ENCODE data around the gene DTD1.

DNA sequence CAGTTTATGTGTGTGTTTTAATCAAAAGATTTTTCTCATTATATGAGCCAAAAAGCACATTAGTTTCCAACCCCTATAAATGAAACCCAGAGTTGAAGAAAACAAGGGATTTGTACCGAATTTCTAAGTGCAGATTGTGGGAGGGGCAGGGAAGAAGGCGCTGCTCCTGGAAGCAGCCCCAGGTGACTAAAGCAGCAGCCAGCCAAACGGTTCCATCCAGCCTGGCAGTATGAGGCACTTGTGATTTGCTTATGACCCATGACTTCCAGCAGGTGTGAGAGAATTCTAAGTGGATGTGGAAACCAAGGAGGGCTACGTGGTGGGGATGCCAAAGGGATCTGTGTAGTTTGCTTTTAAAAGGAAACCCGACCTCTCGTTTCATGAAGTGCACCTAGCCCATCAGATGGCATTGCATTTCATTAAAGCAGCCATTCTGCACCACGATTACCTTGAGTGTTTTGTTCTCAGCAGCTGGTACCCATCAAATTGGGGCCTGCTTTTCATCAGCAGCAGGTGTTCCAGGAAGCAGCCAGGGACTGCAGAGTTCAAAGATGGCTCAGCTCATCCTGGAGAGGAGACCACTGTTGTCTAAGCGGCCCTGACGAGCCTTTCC, 79.1 kb downstream of the DTD1 start:
- TF ChIP-seq, protein P1, sequence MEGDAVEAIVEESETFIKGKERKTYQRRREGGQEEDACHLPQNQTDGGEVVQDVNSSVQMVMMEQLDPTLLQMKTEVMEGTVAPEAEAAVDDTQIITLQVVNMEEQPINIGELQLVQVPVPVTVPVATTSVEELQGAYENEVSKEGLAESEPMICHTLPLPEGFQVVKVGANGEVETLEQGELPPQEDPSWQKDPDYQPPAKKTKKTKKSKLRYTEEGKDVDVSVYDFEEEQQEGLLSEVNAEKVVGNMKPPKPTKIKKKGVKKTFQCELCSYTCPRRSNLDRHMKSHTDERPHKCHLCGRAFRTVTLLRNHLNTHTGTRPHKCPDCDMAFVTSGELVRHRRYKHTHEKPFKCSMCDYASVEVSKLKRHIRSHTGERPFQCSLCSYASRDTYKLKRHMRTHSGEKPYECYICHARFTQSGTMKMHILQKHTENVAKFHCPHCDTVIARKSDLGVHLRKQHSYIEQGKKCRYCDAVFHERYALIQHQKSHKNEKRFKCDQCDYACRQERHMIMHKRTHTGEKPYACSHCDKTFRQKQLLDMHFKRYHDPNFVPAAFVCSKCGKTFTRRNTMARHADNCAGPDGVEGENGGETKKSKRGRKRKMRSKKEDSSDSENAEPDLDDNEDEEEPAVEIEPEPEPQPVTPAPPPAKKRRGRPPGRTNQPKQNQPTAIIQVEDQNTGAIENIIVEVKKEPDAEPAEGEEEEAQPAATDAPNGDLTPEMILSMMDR (conservative IDR thresholded peaks at IDR 0.05), result no peak
- no peak for TF ChIP-seq EZH2 (IDR thresholded peaks at IDR 0.05; ENCODE audit: low read depth)

Measured in PC-9 (cell line).